GM18499 (cell line): ENCODE results near the gene PISD.

ENCODE experiments used
- ATAC-seq: cut with Tn5 transposase; IDR thresholded peaks from one replicate; pipeline ENCODE4 v1.9.1; 2021; ENCODE audit warnings: moderate number of reproducible peaks; ENCODE audit not compliant: insufficient read depth, unreplicated experiment

The PISD gene

DNA sequence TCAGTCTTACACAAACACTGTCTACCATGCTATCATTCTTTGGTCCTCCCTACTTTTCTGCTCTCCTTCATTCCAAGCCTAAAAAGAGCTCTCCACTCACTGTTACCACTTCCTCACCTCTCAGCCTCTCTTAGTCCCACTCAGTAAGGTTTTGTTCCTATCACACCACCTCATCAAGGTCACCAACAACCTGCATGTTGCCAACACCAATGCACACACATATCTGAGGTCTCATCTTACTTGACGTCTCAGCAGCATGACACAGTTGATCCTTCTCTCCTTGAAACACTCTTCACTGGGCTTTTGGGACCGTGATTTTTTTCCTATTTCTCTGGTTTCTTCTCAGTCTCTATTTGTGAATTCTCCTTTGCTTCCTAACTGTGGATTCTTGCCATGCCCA, 8.1 kb downstream of the PISD start:
- ATAC-seq, result no peak

DNA sequence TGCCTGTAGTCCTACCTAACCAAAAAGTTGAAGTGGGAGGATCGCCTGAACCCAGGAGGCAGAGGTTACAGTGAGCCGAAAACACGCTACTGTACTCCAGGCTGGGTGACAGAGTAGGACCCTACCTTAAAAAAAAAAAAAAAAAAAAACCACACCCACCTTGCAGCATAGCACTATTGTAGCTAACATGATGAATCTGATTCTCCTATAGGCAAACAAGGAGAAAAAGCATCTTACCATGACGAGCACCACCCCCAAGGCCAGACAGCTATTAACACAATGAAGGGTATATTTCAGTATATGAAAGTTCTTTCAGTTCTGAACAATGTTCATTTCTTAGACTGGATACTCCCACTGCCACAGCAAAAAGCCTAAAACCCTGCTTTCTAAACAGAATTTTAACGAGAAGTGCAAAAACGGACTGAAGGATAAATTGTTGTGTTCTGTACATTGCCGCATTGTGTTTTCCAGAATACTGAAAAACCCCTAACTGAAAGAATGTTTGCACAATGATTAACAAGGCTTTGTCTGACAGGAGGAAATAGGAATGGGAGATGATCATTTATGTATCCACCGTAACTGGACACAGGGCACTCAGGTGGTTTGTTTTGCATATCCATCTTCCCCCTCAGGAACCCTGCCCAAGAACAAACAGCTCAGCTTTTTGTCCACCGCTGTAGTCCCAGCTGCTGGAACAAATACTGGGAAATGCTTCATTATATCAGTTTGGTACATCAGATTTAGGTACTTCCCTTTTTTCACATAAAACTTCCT, 8.9 kb downstream of the PISD start:
- no peak for ATAC-seq

DNA sequence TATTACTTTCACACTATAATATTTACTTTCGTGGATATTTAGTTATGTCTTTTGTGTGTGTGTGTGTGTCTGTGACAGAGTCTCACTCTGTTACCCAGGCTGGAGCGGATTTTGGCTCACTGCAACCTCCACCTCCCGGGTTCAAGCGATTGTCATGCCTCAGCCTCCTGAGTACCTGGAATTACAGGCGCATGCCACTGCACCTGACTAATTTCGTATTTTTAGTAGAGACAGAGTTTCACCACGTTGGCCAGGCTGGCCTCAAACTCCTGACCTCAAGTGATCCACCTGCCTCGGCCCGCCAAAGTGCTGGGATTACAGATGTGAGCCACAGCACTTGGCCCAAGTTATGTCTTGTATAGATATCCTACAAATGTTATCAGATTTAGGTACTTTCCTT, 9.9 kb downstream of the PISD start:
- no peak for ATAC-seq

GRCh38 chr22:31651664-31652063, 10.4 kb downstream of the PISD start:
- ATAC-seq, result no peak

- ATAC-seq, result no peak
Observed at GRCh38 chr22:31650391-31650790, 11.6 kb downstream of the PISD start.

DNA sequence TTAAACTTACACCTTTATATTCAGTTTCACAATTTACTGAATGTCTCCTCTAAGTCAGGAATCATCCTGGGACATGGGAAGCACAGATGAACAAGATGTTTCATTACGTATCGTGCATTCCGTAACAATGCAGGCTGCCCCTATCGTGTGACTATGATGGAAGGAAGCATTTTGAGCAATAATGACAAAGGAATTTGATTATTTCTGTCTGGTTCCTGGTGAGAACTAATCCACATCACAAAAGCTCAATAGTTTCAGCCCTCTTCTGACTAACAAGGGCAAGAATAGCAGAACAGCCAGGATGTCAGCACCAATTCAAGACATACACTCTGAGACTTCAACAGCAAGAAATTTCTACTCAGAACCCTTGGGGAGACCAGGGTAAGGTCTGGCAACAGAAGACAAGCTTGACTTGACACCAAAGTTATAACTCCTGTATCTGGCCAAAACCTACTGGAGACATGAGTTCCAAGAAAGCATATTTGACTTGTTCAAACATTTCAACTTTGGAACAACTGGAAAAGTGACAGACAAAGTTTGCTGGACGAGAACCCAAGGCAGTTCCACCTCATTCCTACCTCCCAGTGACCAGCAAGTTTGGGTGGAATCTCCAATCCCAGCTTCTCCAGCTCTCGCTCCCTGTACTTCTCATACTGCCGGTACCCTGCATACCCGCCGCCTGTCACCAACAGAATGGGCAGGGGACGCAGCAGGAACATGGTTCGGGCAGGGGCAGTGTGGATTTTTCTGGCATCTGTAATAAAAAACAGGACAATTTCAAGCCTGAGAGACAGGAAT, 14.3 kb downstream of the PISD start:
- ATAC-seq, result no peak

DNA sequence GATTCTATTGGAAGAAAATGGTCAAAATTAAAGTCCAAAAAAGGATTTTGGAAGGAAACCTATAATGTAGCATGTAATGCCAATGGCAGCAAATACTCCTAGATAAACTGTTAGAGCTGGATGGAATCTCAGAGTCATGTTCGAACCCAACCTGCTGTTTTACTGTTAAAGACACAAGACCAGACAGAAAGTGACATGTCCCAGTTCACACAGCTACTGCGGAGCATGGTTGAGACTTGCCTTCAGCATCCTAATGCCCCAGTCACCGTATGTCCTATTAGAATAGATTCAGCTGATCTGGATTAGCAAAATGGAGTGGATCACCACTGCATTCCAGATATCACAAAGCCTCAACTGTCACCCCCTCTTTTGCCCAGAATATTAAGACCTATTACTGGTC, 14.9 kb downstream of the PISD start:
- no peak for ATAC-seq

DNA sequence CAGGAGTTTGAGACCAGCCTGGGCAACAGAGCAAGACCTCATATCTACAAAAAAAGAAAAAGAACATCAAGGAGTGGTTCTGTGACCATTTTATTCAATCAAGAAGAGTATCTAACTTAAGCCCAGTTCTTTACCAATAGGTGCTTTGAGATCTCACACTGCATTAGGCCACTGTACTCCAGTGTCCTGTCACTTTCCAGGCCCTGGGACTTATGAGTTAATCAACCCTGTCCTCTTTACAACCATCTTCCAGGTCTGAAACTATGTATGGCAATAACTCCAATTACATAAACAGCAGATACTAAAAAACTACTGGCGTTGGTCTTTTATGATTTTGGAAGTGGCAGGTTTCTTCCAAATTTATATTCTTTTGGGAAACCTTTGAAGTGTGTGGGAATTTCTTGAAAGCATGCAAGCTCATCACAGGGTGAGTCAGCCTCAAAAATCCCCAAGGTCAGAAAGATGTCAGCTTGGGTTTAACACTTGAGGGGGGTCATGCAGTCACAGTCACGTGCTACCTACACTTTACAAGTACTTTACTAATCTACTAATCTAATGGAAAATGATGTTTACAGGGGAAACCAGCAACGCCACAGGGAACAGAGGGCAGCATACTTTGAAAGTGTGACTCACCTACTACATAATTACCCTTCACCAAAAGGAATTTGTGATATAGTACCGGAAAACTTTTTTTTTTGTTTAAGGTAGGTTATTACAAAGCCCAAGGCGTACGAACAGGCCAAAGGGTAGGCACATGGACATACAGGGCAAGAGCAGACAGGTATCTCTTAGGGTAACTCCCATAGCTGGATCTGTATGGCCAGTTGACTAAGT, 15.6 kb downstream of the PISD start:
- no peak for ATAC-seq

DNA sequence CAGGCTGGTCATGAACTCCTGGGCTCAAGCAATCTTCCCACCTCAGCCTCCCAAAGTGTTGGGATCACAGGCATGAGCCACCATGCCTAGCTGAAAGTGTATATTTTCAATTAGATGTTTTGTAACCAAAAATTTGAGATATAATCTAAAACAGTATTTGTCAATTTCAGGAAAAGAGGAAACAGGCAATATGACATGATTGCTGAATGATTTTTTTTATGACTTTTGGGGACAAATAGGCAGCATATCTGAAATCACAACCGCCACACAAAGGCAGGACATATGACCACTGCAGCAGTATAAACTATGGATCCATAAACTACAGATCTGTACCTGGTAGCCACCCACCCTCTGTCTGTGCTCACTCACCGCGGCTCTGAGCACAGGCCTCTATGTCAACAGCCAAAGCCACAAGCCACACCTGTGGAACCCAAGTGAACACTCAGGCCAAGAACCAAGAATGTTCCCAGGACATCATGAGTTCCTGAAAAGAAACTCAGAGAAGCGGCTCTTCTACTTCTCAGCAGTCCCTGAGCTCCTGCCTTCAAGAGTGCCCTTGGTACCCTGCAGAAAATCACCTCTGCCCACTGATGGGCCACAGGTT, 22.5 kb downstream of the PISD start:
- no peak for ATAC-seq

DNA sequence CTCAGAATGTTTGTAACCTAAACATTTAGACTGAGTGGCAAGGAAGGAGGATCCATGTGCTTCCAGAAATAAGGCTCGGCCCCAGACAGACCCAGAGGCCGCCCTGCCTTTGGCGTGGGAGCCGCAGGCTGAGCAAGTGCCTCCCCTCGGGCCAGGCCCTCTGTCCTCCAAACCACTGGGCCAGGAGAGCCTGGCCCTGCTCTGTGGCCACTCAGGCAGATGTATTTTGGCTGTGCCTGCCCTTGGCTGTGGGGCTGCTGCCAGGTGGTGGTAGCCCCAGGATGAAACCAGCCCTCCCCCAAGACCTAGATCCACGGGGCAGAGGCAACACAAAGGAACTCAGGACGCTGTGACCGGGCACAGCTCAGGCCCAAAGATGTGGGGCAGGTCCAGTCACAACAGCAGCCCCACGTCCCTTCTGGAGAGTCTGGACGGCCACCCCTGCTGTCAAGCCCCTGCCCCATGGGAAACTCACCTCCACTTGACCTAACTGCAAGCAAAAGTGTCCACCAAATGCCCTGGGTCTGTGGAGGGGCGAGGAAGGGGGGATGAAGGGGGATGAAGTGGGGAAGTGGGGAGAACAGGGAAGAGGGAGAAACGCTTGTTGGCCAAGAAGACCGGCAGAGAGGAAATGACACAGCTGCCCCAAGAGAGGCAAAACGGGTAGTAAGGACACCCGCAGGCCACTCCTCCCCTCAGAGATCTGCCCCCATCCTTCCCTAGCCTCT, 24.0 kb downstream of the PISD start:
- ATAC-seq, result no peak

GRCh38 chr22:31637447-31637890, 24.5 kb downstream of the PISD start:
- ATAC-seq, result no peak

DNA sequence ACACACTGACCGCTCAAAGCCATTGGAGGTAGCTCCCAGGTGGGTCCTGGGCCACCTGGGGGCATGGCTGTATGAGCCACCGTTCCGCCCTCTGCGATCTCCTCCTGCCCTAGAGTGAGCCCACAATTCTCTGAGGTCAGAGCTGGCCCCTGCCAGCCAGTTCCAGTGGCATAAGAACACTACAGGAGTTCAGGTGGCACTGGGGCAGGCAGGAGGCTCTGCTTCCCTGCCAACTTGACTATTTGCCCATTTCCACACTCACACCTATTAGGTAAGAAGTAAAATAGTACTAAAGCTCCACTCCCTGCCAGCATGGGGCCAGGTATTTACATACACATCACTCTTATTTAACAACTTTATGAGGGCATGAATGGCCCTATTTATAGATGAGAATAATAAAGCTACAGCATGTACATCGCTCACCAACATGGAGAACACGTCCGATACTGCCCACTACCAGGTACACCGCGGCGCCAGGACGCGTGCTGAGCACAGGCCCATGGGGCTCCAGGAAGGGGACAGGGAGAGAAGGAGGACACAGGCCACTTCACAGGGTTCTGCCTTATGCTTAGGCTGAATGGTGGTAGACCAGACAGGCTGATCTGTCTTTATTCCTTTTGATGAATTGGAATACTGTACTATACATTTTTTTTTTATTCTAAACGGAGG, 26.2 kb downstream of the PISD start:
- no peak for ATAC-seq

- no peak for ATAC-seq
Observed at GRCh38 chr22:31631436-31631835, 30.6 kb downstream of the PISD start.

- no peak for ATAC-seq
Observed at GRCh38 chr22:31630331-31631329, 31.4 kb downstream of the PISD start.

- no peak for ATAC-seq
Observed at GRCh38 chr22:31629741-31630184, 32.3 kb downstream of the PISD start.

GRCh38 chr22:31628969-31629708, 32.9 kb downstream of the PISD start:
- no peak for ATAC-seq

- ATAC-seq, result no peak
Observed at GRCh38 chr22:31628362-31628761, 33.7 kb downstream of the PISD start.
